OCI-LY1 (cell line): ENCODE data around the gene ACOT11.

Experiments
- EZH2 ChIP-seq: fragments of 200-600 bp; sonication (generic), shearing (Covaris generic); IDR thresholded peaks from 2 replicates; pipeline ENCODE4 v1.8.0; 2017; ENCODE audit warnings: borderline replicate concordance, mixed run types, mild to moderate bottlenecking, antibody characterized with exemption, low read length, moderate library complexity, mixed read lengths
- TF ChIP-seq, protein P1 (sequence below): fragments of 200-600 bp; sonication (generic), shearing (Covaris generic); IDR thresholded peaks from 2 replicates; pipeline ENCODE4 v1.5.1; 2017; ENCODE audit warnings: mild to moderate bottlenecking, antibody characterized with exemption, low read length, moderate library complexity, mixed read lengths

DNA sequence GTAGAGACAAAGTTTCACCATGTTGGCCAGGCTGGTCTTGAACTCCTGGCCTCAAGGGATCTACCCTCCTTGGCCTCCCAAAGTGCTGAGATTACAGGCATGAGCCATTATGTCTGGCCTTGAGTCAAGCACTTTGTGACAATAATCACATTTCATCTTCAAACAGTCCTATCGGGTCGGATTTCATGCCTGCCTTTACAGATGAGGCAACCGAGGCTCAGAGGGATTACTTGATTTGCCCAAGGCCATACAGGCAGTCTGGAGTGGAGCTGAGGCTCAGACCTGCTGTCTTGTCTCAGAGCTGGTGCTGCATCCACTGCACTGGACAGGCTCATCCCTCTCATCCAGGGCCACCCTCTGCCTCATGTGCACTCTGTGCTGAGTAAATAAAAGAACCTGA, 48.7 kb downstream of the ACOT11 start:
- no peak for TF ChIP-seq EZH2
- TF ChIP-seq, protein P1, sequence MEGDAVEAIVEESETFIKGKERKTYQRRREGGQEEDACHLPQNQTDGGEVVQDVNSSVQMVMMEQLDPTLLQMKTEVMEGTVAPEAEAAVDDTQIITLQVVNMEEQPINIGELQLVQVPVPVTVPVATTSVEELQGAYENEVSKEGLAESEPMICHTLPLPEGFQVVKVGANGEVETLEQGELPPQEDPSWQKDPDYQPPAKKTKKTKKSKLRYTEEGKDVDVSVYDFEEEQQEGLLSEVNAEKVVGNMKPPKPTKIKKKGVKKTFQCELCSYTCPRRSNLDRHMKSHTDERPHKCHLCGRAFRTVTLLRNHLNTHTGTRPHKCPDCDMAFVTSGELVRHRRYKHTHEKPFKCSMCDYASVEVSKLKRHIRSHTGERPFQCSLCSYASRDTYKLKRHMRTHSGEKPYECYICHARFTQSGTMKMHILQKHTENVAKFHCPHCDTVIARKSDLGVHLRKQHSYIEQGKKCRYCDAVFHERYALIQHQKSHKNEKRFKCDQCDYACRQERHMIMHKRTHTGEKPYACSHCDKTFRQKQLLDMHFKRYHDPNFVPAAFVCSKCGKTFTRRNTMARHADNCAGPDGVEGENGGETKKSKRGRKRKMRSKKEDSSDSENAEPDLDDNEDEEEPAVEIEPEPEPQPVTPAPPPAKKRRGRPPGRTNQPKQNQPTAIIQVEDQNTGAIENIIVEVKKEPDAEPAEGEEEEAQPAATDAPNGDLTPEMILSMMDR, result no peak
